ENCODE results near the gene GRM5.

Gene GRM5

DNA sequence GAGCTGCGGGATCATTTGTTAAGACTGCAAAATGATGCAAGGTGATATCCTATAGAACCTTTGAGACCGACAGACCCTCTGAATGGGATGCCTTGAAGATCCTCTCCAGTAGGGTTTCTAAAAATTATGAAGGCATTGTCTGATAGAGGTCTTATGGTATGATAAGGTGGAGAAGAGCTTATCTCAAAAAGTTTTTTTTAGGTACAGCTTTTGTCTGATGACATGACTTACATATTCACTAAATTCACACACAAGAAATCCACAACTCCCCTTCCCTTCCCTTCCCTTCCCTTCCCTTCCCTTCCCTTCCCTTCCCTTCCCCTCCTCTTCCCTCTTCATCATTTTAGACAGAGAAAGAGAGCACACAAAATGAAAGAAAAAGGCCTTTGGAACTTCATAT is 609.8 kb downstream of the GRM5 start:
- no peak for TF ChIP-seq CTCF (conservative IDR thresholded peaks at IDR 0.05)
- H3K27ac ChIP-seq = no peak overlapping the region

DNA sequence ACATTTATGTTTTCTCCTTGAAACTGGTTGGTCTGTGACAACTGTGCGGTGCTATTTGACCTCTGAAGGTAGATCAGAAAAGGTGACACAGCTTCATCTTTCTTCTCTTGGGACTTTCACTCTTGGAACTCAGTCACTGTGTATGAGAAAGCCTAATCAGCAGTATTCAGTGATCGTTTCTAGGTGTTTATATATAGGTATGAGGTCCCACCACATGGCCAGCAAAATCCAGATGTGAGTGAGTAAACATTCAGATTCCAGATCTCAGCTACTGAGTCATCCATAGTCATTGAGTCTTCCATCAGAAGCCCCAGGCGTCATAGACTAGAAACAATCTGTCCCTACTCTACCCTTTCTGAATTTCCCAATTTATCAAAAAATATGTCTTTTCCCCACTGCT is 610.9 kb downstream of the GRM5 start:
- no peak overlapping the region for H3K27ac ChIP-seq
- no peak for TF ChIP-seq CTCF (conservative IDR thresholded peaks at IDR 0.05)
